Stimulated activated CD4-positive, alpha-beta T cell treated with anti-CD3 and anti-CD28 coated beads, Interleukin-1b, Interleukin-23, amount 100 ng/mL, for 48 hours (primary cell): Measurements from ENCODE around the gene TAS2R5.
A peak's percentile ranks its signal among the peaks of the same experiment; 100 is the strongest.
"Not testable (repeated sequence)": the region's sequence is repeated elsewhere in the genome, so short reads cannot be mapped to it uniquely, and the experiment has no call there.

ENCODE experiments used
- DNase-seq: peaks from one replicate; pipeline ENCODE4 v3.0.0-alpha.2; 2020

The TAS2R5 gene, protein sequence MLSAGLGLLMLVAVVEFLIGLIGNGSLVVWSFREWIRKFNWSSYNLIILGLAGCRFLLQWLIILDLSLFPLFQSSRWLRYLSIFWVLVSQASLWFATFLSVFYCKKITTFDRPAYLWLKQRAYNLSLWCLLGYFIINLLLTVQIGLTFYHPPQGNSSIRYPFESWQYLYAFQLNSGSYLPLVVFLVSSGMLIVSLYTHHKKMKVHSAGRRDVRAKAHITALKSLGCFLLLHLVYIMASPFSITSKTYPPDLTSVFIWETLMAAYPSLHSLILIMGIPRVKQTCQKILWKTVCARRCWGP

DNA sequence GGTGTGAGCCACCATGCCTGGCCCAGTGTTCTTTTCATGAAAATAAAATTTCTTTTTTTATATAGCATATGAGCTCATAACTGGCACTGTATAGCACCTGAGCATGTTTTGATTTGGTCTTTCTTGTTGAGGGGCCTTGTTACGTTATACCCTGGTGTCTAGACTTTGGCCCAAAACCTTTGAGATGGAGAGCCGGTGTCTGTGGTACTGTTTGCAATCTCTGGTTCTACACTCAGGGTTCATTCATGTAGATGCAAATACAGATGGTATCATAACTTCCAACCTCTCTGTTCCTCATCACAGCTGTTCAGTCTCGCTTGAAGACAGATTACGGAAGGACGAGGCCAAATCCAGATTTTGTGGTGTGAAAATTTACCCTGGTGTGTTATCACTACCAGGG is at the start of gene TAS2R5:
Gene TAS2R5 (plus strand): TSS at position 301 of the 400 bp plus-strand sequence. CDS start 145 bp downstream, outside the sequence.
- DNase-seq = no peak

- DNase-seq = no peak
Measured at GRCh38 chr7:141742229-141742628, 47.8 kb upstream of the TAS2R5 start.

DNA sequence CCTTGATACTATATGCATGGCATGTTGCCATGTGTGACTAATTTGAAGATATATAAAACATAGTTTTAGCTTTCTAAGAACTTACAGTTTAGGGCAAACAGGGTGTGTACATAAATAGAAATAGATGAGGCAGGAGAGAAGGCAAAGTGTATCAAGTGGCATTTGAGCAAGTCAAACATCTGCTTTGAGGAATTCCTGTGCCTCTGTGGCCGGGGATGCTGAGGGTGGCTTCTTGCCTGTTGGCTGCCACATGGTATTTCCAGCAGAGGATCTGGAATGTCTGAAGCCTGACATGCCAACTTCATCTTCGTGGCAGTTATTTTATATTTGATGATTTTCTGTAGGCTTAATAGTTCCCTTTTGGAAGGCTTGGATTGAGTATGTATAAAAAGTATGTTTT is 45.9 kb upstream of the TAS2R5 start:
- DNase-seq = no peak

DNA sequence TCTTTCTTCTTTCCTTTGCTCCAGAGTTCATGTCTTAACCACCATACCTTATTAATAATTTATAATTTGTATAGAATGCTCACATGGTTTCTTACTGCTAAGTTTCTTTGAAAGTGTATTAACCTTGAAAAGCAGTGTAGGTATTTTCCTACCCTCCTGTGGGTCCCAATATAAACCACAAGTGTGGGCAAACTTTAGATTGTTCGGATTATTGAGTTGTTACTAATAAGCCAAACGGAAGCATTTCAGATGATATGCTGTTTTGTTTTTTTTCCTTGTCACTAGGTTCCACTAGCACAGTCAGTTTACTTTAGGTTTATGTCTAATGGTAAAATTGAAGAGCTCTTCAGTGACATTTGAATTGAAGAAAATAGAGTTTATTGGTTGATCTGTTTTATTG is 41.6 kb upstream of the TAS2R5 start:
- DNase-seq = no peak

DNA sequence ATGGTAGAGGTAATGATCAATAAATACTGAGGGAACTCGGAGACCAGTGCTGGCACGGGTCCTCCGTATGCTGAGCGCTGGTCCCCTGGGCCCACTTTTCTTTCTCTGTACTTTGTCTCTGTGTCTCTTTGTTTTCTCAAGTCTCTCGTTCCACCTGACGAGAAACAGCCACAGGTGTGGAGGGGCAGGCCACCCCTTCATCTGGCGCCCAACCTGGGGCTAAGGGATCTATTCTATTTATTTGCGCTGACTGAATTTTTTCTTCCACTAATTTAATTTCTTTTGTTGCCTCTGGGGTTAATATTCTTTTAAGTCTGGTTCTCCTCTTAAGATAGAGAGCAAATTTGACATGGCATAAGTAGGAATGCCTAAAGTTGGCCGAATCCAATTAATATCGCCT is 38.1 kb upstream of the TAS2R5 start:
- not testable (repeated sequence) for DNase-seq

- DNase-seq = no peak
Measured at GRCh38 chr7:141752634-141753033, 37.4 kb upstream of the TAS2R5 start.

DNA sequence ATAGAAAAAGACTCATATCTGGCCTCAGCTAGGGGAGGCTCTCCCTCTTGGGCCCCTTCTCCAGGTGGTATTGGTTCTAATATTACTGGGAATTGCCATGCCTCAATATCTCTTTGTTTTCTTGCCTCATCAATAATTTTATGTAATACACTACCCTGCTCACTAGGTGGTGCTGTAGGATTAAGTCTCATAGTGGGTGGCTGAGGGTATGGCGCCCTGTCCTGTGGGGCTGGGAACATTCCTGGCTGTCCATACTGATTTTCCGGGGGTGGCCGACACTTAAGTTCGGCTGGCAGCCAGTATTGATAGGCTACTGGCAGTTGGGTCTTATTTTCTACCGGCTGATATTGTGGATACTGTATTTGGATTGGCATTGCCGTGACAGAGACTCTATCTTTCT is 35.1 kb upstream of the TAS2R5 start:
- no peak for DNase-seq

DNA sequence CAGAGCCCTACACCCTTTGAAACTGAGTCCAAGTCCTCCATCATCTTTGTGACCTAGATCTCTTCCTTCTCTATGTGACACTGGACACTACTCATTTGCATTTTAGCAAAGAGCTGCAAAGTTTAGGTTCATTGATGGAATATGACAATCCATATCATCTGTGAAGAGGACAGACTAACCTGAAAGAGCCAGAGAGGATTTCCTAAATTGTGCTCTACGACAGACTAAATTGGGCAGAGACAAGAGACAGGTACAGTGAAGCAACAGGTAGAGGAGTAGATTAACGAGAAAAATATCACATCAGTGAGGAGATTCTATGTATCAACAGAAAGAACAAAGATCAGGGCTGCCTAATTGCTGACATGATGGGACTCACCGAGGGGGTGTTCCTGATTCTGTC is 26.2 kb upstream of the TAS2R5 start, which contains the start of gene TAS2R3:
Gene TAS2R3 (plus strand): TSS at position 301 of the 400 bp plus-strand sequence. CDS start 62 bp downstream, at position 363.
- no peak for DNase-seq

- not testable (repeated sequence) for DNase-seq
Measured at GRCh38 chr7:141770083-141770583, 19.9 kb upstream of the TAS2R5 start.

DNA sequence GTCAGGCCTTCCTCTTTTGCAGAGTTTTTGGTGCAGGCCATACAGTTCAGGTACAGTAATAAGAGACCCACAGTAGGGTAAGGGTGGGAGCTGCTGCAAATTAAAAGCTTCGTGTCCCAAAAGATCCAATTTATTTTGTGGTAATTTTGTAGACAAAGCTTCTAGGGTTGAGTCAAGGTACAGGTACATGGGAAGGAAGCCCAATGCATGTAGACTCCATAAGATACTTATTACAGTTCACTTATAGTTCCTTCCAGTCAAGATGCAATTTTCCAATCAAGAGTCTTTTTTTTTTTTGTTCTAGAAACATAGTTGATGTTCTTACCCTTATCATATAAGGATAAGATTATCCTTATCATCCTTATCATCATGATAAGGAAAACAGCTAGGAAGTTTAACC is 13.6 kb upstream of the TAS2R5 start, which contains the start of gene TAS2R4:
Gene TAS2R4 (plus strand): TSS at position 301 of the 400 bp plus-strand sequence. CDS start 1,815 bp downstream, outside the sequence.
- DNase-seq = no peak

DNA sequence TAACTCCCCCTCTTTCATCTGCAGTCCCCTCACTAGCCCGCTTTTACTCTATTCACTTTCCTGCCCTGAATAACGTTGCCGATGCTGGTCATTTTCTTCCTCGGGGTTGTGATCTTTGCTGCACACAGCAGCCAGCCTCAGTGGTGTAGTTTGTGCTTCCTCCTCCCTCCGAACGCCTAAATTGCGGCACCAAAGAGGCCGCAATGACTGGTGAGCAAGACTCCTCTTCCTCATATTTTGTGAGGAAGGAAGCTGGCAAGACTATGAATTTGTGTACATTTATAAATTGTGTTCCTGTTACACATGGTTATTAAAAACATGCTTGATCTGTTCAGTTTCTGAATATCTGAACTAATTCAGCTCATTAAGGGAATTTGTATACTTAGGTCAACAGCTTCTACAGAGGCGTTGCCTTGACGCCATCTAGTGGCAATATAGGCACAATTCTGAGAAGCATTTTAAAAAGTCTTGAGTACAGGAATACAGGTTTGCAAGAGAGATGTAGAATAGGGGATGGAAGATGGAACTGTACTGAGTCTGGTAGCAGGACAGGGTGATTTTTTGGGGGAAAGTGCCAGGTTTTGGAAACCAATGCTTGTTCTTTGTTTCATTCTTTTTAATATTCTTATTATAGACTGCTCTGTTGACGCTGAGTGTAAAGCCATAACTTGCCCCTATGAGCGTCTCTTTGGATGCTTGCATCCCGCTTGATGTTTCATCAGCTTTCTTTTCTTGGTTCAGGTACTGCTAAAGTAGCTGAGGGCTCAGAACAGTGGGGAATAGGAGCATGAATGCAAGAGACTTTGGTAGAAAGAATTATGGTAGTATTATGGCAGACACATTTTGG is 4.1 kb upstream of the TAS2R5 start:
- peak; percentile 6 for DNase-seq

DNA sequence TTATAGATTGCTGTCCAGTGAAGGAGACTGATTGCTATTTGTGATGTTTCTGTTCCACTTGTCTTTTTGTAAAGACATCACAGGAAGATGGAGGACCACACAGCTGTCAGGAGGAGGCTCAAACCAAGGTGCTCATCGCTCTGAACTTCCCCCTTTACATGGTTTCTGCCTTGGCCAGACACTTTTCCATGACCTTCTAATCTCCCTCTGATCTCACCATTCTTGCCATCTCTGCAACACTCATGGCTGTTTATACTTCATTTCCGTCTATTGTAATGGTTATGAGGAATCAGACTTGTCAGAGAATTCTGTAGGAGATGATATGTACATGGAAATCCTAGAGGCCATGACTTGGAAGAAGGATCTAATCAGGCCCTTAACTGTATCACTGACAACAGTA is 1.7 kb upstream of the TAS2R5 start:
- no peak for DNase-seq

GRCh38 chr7:141792526-141792925 is 2.5 kb downstream of the TAS2R5 start:
- DNase-seq = no peak

GRCh38 chr7:141820067-141820466 is 30.1 kb downstream of the TAS2R5 start:
- DNase-seq = no peak

- not testable (repeated sequence) for DNase-seq
Measured at GRCh38 chr7:141822432-141822831, 32.4 kb downstream of the TAS2R5 start.

GRCh38 chr7:141837683-141838082 is 47.7 kb downstream of the TAS2R5 start:
- DNase-seq = no peak

- no peak for DNase-seq
Measured at GRCh38 chr7:141838581-141838980, 48.6 kb downstream of the TAS2R5 start.

GRCh38 chr7:141839256-141839655 is 49.2 kb downstream of the TAS2R5 start:
- DNase-seq = no peak

- DNase-seq = no peak
Measured at GRCh38 chr7:141840708-141841107, 50.7 kb downstream of the TAS2R5 start.
